Smooth muscle cell (in vitro differentiated cells): ENCODE measurements around the gene CFAP92. TPM values are rescaled to one million over a fixed set of nuclear protein-coding genes. Genes with fewer than 3 reads are reported as not detected.

Source experiments
- DNase-seq: peaks from one replicate; lab custom pipeline; 2025; ENCODE audit not compliant: unreplicated experiment; lab: John Stamatoyannopoulos, UW
- H2AFZ ChIP-seq: fragments of 200-600 bp; sonication (generic); 2 replicates; pipeline ENCODE4 v1.6.0; 2016; ENCODE audit warnings: antibody characterized with exemption, low read depth, mild to moderate bottlenecking
- H3F3A ChIP-seq: fragments of 200-600 bp; sonication (generic); 2 replicates; pipeline ENCODE4 v1.6.0; 2017; ENCODE audit warnings: antibody characterized with exemption, low read depth
- H3K27ac ChIP-seq: fragments of 200-600 bp; sonication (generic); 2 replicates; pipeline ENCODE4 v1.5.1; 2016; ENCODE audit warnings: low read depth, mild to moderate bottlenecking
- H3K27me3 ChIP-seq: fragments of 200-600 bp; sonication (generic); 2 replicates; pipeline ENCODE4 v1.6.1; 2016; ENCODE audit warnings: low read depth, mild to moderate bottlenecking
- H3K36me3 ChIP-seq: fragments of 200-600 bp; sonication (generic); 2 replicates; pipeline ENCODE4 v1.5.1; 2016; ENCODE audit warnings: low read depth
- H3K4me1 ChIP-seq: fragments of 200-600 bp; sonication (generic); 2 replicates; pipeline ENCODE4 v1.5.1; 2016; ENCODE audit warnings: low read depth
- H3K4me2 ChIP-seq: fragments of 200-600 bp; sonication (generic); 2 replicates; pipeline ENCODE4 v1.6.0; 2016; ENCODE audit warnings: mild to moderate bottlenecking
- H3K4me3 ChIP-seq: fragments of 200-600 bp; sonication (generic); 2 replicates; pipeline ENCODE4 v1.5.1; 2016; ENCODE audit warnings: mild to moderate bottlenecking
- H3K79me2 ChIP-seq: fragments of 200-600 bp; sonication (generic); 2 replicates; pipeline ENCODE4 v1.6.0; 2016; ENCODE audit warnings: low read depth, mild to moderate bottlenecking
- H3K9ac ChIP-seq: fragments of 200-600 bp; sonication (generic); 2 replicates; pipeline ENCODE4 v1.6.0; 2016; ENCODE audit warnings: low read depth
- H3K9me3 ChIP-seq: fragments of 200-600 bp; sonication (generic); replicated peaks from 2 replicates; pipeline ENCODE4 v1.5.1; 2016; ENCODE audit warnings: low read depth
- H4K20me1 ChIP-seq: fragments of 200-600 bp; sonication (generic); 2 replicates; pipeline ENCODE4 v1.6.0; 2016; ENCODE audit warnings: low read depth
- WGBS: methylation state at CpG from one replicate; pipeline ENCODE4 v1.1.7; 2016; ENCODE audit warnings: low lambda C conversion rate; 5-methylcytosine and 5-hydroxymethylcytosine counted together
- polyA plus RNA-seq: library from polyadenylated mRNA; unstranded; fragments of >200 nt; fragmentation: Nextera tagmentation; extraction: Ambion mirVana; gene quantifications from 2 replicates; pipeline ENCODE4 v1.2.1, GENCODE V29; 2016
- total RNA-seq: library from RNA; depleted of rRNA; stranded (reverse); fragments of >200 nt; gene quantifications from 2 replicates; pipeline ENCODE4 v1.2.3, GENCODE V29; 2014
- TF ChIP-seq, protein P1 (sequence below): fragments of 200-600 bp; sonication (generic); IDR thresholded peaks from 2 replicates; pipeline ENCODE4 v1.5.1; 2017; ENCODE audit warnings: borderline replicate concordance, mild to moderate bottlenecking, antibody characterized with exemption; ENCODE audit not compliant: insufficient read depth, poor library complexity, severe bottlenecking

The CFAP92 gene
- total and polyA plus RNA-seq, 2 experiments from 2014 or later = 0.67 to 0.85 TPM

DNA sequence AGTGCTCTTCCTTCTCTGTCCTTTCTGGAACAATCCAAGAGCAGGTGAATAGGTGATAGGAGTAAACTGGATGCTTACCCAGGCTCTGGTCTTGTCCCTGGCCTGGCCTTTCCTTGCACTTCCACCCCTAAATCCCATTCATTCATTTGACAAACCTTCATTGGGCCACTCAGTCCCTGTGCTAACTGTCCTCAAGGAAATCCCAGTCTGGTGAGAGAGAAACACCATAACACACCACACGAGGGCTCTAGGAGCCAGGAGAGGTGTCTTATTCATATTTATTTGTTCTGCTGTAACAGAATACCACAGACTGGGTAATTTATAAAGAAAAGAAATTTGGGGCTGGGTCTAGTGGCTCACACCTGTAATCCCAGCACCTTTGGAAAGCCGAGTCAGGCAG, 30.0 kb upstream of the CFAP92 start:
- Histone ChIP-seq H3K9me3 (no peaks in the 10 kb centered on the region), H3K27ac (no peak overlapping the region), H3K36me3 (no peaks in the 10 kb centered on the region), H3K27me3 (no peaks in the 10 kb centered on the region), H3K4me1 (no peaks in the 10 kb centered on the region), H2AFZ (no peak overlapping the region), H3K4me2 (no peak overlapping the region), H3F3A (no peaks in the 10 kb centered on the region), H4K20me1 (no peaks in the 10 kb centered on the region), H3K9ac (no peak overlapping the region), H3K4me3 (no peak overlapping the region), H3K79me2 (no peaks in the 10 kb centered on the region)
- no peak for DNase-seq
- TF ChIP-seq, protein P1, sequence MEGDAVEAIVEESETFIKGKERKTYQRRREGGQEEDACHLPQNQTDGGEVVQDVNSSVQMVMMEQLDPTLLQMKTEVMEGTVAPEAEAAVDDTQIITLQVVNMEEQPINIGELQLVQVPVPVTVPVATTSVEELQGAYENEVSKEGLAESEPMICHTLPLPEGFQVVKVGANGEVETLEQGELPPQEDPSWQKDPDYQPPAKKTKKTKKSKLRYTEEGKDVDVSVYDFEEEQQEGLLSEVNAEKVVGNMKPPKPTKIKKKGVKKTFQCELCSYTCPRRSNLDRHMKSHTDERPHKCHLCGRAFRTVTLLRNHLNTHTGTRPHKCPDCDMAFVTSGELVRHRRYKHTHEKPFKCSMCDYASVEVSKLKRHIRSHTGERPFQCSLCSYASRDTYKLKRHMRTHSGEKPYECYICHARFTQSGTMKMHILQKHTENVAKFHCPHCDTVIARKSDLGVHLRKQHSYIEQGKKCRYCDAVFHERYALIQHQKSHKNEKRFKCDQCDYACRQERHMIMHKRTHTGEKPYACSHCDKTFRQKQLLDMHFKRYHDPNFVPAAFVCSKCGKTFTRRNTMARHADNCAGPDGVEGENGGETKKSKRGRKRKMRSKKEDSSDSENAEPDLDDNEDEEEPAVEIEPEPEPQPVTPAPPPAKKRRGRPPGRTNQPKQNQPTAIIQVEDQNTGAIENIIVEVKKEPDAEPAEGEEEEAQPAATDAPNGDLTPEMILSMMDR = no peak
- 84% methylated on average over 2 of the region's 2 CpGs for WGBS

DNA sequence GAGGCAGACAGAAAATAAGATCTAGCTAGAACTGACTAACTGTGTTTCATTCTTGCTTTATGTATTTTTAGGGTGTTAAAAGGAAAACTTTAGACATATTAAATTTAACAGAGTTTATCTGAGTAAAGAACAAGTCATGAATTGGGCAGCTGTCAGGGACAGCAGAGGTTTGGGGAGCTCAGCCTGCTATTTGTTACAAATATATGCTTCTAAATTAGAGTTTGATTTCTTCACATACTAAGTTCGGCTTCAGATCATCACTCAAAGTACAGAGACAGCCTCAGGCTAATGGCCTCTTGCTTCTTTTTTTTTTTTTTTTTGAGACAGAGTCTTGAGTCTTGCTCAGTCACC, 29.1 kb upstream of the CFAP92 start:
- no peaks in the 10 kb centered on the region for H3F3A ChIP-seq
- WGBS = 91% methylated on average over 1 of the region's 1 CpG
- H3K9me3 ChIP-seq = no peaks in the 10 kb centered on the region
- TF ChIP-seq, protein P1 = no peak
- no peaks in the 10 kb centered on the region for H3K79me2 ChIP-seq
- no peak for DNase-seq
- H3K27me3 ChIP-seq = no peaks in the 10 kb centered on the region
- H3K4me2 ChIP-seq = no peak overlapping the region
- no peak overlapping the region for H3K9ac ChIP-seq
- no peak overlapping the region for H2AFZ ChIP-seq
- H3K4me3 ChIP-seq = no peak overlapping the region
- no peaks in the 10 kb centered on the region for H3K4me1 ChIP-seq
- H3K36me3 ChIP-seq = no peaks in the 10 kb centered on the region
- no peak overlapping the region for H3K27ac ChIP-seq
- no peaks in the 10 kb centered on the region for H4K20me1 ChIP-seq

DNA sequence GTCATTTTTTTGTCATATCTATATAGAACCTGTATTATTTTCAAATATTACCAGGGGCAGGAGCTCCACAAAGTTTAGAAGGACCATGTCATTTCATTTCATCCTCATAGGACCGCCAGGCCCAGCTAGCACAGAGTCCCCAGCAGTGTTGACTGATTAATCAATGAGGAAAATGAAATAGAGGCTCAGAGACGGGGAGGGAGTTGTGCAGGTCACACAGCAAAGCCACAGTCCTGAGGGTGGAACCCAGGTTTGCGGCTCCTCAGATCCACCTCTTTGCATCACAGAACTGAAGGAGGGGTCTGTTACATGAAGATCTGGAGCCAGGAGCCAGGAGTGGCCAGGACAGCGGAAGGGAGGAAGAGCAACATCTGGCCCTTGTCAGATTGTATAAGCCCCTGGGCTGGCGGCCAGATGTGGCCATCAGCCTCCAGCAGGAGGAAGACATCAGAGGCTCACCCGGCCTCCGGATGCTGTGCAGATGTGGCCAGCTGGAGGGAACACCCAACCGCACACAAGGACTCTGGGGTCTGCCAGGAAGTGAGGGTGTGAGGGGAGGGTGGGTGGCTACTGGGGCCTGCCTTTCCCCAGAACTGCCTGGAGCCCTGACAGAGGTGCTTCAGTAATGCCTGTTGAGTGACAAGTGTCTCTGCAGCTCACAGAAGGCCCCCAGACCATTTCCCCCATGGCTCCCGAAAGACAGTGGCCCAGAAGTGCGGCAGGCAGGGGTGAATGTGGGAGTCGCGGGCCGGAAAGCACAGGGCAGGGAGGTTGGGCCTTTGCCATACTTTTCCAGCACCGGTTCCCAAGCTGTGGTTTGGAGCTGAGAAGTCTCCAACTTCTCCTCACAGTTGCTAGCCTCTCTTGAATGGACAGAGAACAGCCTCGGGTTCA, 28.5 kb upstream of the CFAP92 start:
- TF ChIP-seq, protein P1 = no peak
- Histone ChIP-seq H3K9me3 (no peaks in the 10 kb centered on the region), H3K27ac (no peak overlapping the region), H3F3A (no peaks in the 10 kb centered on the region), H3K9ac (no peak overlapping the region), H3K36me3 (no peaks in the 10 kb centered on the region), H2AFZ (no peak overlapping the region), H4K20me1 (no peaks in the 10 kb centered on the region), H3K4me1 (no peaks in the 10 kb centered on the region), H3K27me3 (no peaks in the 10 kb centered on the region), H3K4me2 (no peak overlapping the region), H3K79me2 (no peaks in the 10 kb centered on the region), H3K4me3 (no peak overlapping the region)
- 80% methylated on average over 15 of the region's 15 CpGs for whole genome bisulfite sequencing
- no peak for DNase-seq

DNA sequence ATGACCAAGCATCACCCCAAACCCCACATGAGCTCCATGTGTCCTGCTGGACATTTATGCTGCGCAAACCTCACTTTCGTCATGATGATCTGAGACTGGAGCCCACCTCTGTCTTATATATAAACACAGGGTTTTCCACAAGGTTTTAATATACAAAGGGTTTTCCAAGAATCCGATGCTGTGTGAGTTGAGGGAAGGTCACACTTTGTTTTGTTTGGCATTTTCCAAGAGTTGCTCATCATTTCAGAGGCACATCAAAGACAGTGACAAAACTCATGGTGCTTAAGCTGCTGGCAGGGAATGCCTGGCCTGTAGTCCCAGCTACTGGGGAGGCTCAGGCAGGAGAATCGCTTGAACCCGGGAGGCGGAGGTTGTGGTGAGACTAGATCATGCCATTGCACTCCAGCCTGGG, 27.3 kb upstream of the CFAP92 start:
- H3K4me2 ChIP-seq = no peak overlapping the region
- H3K79me2 ChIP-seq = no peaks in the 10 kb centered on the region
- H3K9ac ChIP-seq = no peak overlapping the region
- DNase-seq = no peak
- H3K27ac ChIP-seq = no peak overlapping the region
- TF ChIP-seq, protein P1 = no peak
- no peaks in the 10 kb centered on the region for H3K36me3 ChIP-seq
- WGBS = 58% methylated on average over 6 of the region's 6 CpGs
- no peaks in the 10 kb centered on the region for H3K9me3 ChIP-seq
- H3F3A ChIP-seq = no peaks in the 10 kb centered on the region
- H3K27me3 ChIP-seq = no peaks in the 10 kb centered on the region
- H3K4me3 ChIP-seq = no peak overlapping the region
- no peak overlapping the region for H2AFZ ChIP-seq
- no peaks in the 10 kb centered on the region for H3K4me1 ChIP-seq
- H4K20me1 ChIP-seq = no peaks in the 10 kb centered on the region
